Mesenchymal stem cell (in vitro differentiated cells and primary cell): ENCODE measurements around the gene PITPNB.

Experiments
- DNase-seq: peaks from one replicate; pipeline ENCODE4 v3.0.0-alpha.2; 2013
- H2AFZ ChIP-seq: one replicate; pipeline ENCODE4 v1.6.1; 2013; ENCODE audit warnings: low read depth, mild to moderate bottlenecking, control low read depth, inconsistent platforms, low read length, moderate library complexity
- H2AK5ac ChIP-seq: 2 replicates; pipeline ENCODE4 v1.6.1; 2013; ENCODE audit warnings: low read length, moderate library complexity, mild to moderate bottlenecking, inconsistent platforms; ENCODE audit not compliant: severe bottlenecking
- H2BK120ac ChIP-seq: one replicate; pipeline ENCODE4 v1.6.1; 2013; ENCODE audit warnings: low read depth, mild to moderate bottlenecking, inconsistent platforms, low read length, moderate library complexity
- H2BK12ac ChIP-seq, 2 experiments: one replicate each; pipeline ENCODE4 v1.6.1; 2013; ENCODE audit warnings: inconsistent platforms in 2 of 2, low read length in 2 of 2, mild to moderate bottlenecking in 2 of 2, moderate library complexity in 2 of 2, control low read depth in 1 of 2
- H2BK15ac ChIP-seq: one replicate; pipeline ENCODE4 v1.6.1; 2013; ENCODE audit warnings: mild to moderate bottlenecking, low read depth, inconsistent platforms; ENCODE audit not compliant: poor library complexity, severe bottlenecking
- H2BK5ac ChIP-seq: 2 replicates; pipeline ENCODE4 v1.6.1; 2013; ENCODE audit warnings: low read depth, mild to moderate bottlenecking, low read length, control low read depth, inconsistent platforms; ENCODE audit not compliant: poor library complexity, severe bottlenecking
- H3K14ac ChIP-seq, 2 experiments: one replicate each; pipeline ENCODE4 v1.6.1; 2013; ENCODE audit warnings: inconsistent platforms in 2 of 2, low read length in 2 of 2, control low read depth in 1 of 2, mild to moderate bottlenecking in 1 of 2, moderate library complexity in 1 of 2
- H3K18ac ChIP-seq, 2 experiments: one replicate each; pipeline ENCODE4 v1.6.1; 2013; ENCODE audit warnings: inconsistent platforms in 2 of 2, low read length in 2 of 2, control low read depth in 1 of 2, low read depth in 1 of 2, mild to moderate bottlenecking in 1 of 2
- H3K23ac ChIP-seq, 2 experiments: one replicate each; pipeline ENCODE4 v1.6.1; 2013; ENCODE audit warnings: inconsistent platforms in 2 of 2, low read length in 2 of 2, mild to moderate bottlenecking in 2 of 2, moderate library complexity in 2 of 2, control low read depth in 1 of 2
- H3K27ac ChIP-seq: 2 replicates; pipeline ENCODE4 v1.5.1; 2013; ENCODE audit warnings: mild to moderate bottlenecking, moderate library complexity, low read length, control low read depth, inconsistent platforms; ENCODE audit not compliant: poor library complexity, severe bottlenecking
- H3K27me3 ChIP-seq, 2 experiments: 2 replicates each; pipeline versions ENCODE4 v1.6.1 to v1.7.0; 2013; ENCODE audit warnings: low read length in 2 of 2, mild to moderate bottlenecking in 2 of 2, moderate library complexity in 2 of 2, control low read depth in 1 of 2, inconsistent platforms in 1 of 2; ENCODE audit not compliant: control insufficient read depth in 1 of 2, insufficient read depth in 1 of 2
- H3K36me3 ChIP-seq, 2 experiments: 2 replicates each; pipeline versions ENCODE4 v1.6.1 to v1.7.0; 2013; ENCODE audit warnings: low read length in 2 of 2, control low read depth in 1 of 2, inconsistent platforms in 1 of 2, low read depth in 1 of 2, mild to moderate bottlenecking in 1 of 2; ENCODE audit not compliant: insufficient read depth in 2 of 2, control insufficient read depth in 1 of 2
- H3K4ac ChIP-seq, 2 experiments: one replicate each; pipeline ENCODE4 v1.6.1; 2013; ENCODE audit warnings: inconsistent platforms in 2 of 2, low read length in 2 of 2, mild to moderate bottlenecking in 2 of 2, moderate library complexity in 2 of 2, control low read depth in 1 of 2, low read depth in 1 of 2
- H3K4me1 ChIP-seq: 2 replicates; pipeline ENCODE4 v1.6.1; 2013; ENCODE audit warnings: low read depth, low read length, control low read depth; ENCODE audit not compliant: control insufficient read depth, insufficient read depth
- H3K4me2 ChIP-seq: 2 replicates; pipeline ENCODE4 v1.6.1; 2013; ENCODE audit warnings: low read length, mild to moderate bottlenecking, inconsistent platforms; ENCODE audit not compliant: poor library complexity, severe bottlenecking
- H3K4me3 ChIP-seq, 2 experiments: 2 replicates each; pipeline versions ENCODE4 v1.5.1 to v1.7.0; 2013; ENCODE audit warnings: low read length in 2 of 2, mild to moderate bottlenecking in 2 of 2, control low read depth in 1 of 2, low read depth in 1 of 2; ENCODE audit not compliant: insufficient read depth in 1 of 2
- H3K79me1 ChIP-seq: replicated peaks from 2 replicates; pipeline ENCODE4 v1.6.1; 2013; ENCODE audit warnings: mild to moderate bottlenecking, control low read depth, low read length, inconsistent platforms; ENCODE audit not compliant: poor library complexity, severe bottlenecking
- H3K9ac ChIP-seq: 2 replicates; pipeline ENCODE4 v1.7.0; 2013; ENCODE audit warnings: mild to moderate bottlenecking, low read length, moderate library complexity
- H3K9me3 ChIP-seq: 2 replicates; pipeline ENCODE4 v1.7.0; 2013; ENCODE audit warnings: mild to moderate bottlenecking, low read length; ENCODE audit not compliant: control insufficient read depth
- H4K8ac ChIP-seq: one replicate; pipeline ENCODE4 v1.6.1; 2013; ENCODE audit warnings: inconsistent platforms, mild to moderate bottlenecking, low read length, moderate library complexity
- H4K91ac ChIP-seq: one replicate; pipeline ENCODE4 v1.6.1; 2013; ENCODE audit warnings: mild to moderate bottlenecking, low read length, inconsistent platforms
- WGBS: methylation state at CpG from one replicate; pipeline ENCODE4 v1.1.7; 2013; ENCODE audit warnings: mixed read lengths; 5-methylcytosine and 5-hydroxymethylcytosine counted together

Gene PITPNB

DNA sequence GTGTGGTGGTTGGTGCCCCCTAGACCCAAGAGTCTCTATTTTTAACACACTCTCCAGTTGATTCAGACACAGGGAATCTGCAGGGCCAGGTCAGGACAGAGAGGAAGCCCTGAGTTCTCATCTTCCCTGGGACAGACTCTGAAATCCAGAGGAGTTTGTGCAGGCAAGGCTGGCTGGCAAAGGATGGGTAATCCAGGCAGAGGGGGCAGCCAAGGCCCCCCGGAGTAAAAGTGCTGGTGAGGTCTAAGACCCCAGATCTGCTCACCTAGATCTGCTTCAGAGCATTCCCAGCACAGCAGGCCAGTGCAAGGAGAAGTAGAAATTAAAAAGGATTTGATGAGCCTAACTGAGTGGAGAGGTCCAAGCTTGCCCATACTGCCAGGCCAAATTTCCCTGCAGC is 76.9 kb downstream of the PITPNB start:
- Histone ChIP-seq H3K14ac (no peak overlapping the region), H3K23ac (no peak overlapping the region), H2BK120ac (no peak overlapping the region), H4K8ac (no peak overlapping the region), H4K91ac (no peak overlapping the region), H2BK12ac (no peak overlapping the region), H3K27ac (no peak overlapping the region), H3K4me2 (no peak overlapping the region), H3K9me3 (no peaks in the 10 kb centered on the region), H3K27me3 (no peaks in the 10 kb centered on the region), H3K4me3 (peak overlapping the region in 1 of 2 experiments; percentile 31), H2BK5ac (no peak overlapping the region), H3K4me1 (peaks cover 5% of the 10 kb centered on the region), H3K36me3 (peaks cover 18 to 35% of the 10 kb centered on the region in 2 experiments), H3K9ac (peak overlapping the region; percentile 57), H2AFZ (no peak overlapping the region), H3K18ac (no peak overlapping the region), H2AK5ac (no peak overlapping the region), H3K79me1 (peaks cover 7% of the 10 kb centered on the region), H3K4ac (no peak overlapping the region), H2BK15ac (no peak overlapping the region)
- 60% methylated on average over 1 of the region's 1 CpG for WGBS
- no peak for DNase-seq

DNA sequence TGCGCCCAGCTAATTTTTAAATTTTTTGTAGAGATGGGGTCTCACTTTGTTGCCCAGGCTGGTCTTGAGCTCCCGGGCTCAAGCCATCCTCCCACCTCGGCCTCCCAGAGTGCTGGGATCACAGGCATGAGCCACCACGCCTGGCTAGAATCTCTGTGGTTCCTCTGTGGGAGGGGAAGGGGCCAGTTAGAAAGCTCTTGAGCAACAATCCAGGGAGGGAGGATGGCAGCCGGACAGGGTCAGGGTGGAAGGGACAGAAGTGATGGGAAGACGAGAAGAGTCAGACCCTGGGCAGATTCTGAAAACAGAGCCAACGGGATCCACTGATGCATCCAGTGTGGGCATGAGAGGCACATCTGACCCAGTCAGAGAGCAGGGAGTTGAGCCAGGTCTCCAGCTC is 78.6 kb downstream of the PITPNB start:
- H4K91ac ChIP-seq, result no peak overlapping the region
- no peak overlapping the region for H3K23ac ChIP-seq
- H3K18ac ChIP-seq, result no peak overlapping the region
- H3K36me3 ChIP-seq, result peaks cover 5 to 23% of the 10 kb centered on the region in 2 experiments
- no peak overlapping the region for H2BK15ac ChIP-seq
- H2AFZ ChIP-seq, result no peak overlapping the region
- no peak overlapping the region for H3K4me3 ChIP-seq
- H3K27me3 ChIP-seq, result no peaks in the 10 kb centered on the region
- no peak overlapping the region for H2BK5ac ChIP-seq
- H4K8ac ChIP-seq, result no peak overlapping the region
- H2BK120ac ChIP-seq, result no peak overlapping the region
- H3K4me1 ChIP-seq, result peaks cover 11% of the 10 kb centered on the region
- H3K9ac ChIP-seq, result no peak overlapping the region
- H3K79me1 ChIP-seq, result no peaks in the 10 kb centered on the region
- no peak overlapping the region for H3K14ac ChIP-seq
- H3K27ac ChIP-seq, result no peak overlapping the region
- no peak for DNase-seq
- 97% methylated on average over 7 of the region's 7 CpGs for WGBS
- no peak overlapping the region for H3K4me2 ChIP-seq
- H3K4ac ChIP-seq, result no peak overlapping the region
- H2AK5ac ChIP-seq, result no peak overlapping the region
- no peak overlapping the region for H2BK12ac ChIP-seq
- no peaks in the 10 kb centered on the region for H3K9me3 ChIP-seq

DNA sequence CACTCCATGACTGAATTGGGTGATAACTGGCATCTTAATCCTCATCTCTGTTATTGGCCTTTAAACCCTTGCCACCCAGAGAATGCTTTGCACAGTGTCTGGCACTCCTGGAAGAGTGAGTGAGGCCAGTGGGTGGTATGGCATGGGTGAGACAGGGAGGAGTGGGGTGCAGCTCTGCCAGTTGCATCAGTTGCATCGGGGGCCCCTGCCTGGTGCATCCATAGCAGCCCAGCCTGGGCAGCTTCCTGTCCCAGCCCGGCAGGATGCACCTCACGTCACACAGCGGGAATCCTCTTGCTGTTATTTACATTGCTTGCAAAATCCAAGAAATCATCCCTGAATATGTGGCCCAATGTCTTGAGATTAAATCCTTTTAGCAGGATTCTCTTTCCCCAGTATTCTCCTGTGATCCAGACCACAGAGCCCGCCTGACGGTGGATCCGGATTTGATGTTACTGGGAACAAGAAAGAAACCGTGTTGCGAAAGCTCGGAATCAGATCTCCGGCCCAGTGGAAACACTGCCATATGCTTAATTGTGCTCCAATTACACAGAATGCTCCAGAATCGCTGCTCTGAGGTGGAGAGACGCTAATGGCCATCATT is 79.9 kb downstream of the PITPNB start:
- Histone ChIP-seq H4K91ac (no peak overlapping the region), H3K36me3 (peaks cover 0 to 15% of the 10 kb centered on the region in 2 experiments), H3K79me1 (no peaks in the 10 kb centered on the region), H3K18ac (no peak overlapping the region), H2AFZ (no peak overlapping the region), H4K8ac (no peak overlapping the region), H3K9ac (no peak overlapping the region), H3K9me3 (no peaks in the 10 kb centered on the region), H3K27ac (no peak overlapping the region), H2BK120ac (no peak overlapping the region), H3K23ac (no peak overlapping the region), H3K4me1 (peaks cover 12% of the 10 kb centered on the region), H3K14ac (no peak overlapping the region), H2AK5ac (no peak overlapping the region), H3K27me3 (no peaks in the 10 kb centered on the region), H3K4ac (no peak overlapping the region), H3K4me3 (no peak overlapping the region), H2BK12ac (no peak overlapping the region), H3K4me2 (no peak overlapping the region), H2BK15ac (no peak overlapping the region), H2BK5ac (no peak overlapping the region)
- DNase-seq, result no peak
- 91% methylated on average over 13 of the region's 13 CpGs for WGBS

DNA sequence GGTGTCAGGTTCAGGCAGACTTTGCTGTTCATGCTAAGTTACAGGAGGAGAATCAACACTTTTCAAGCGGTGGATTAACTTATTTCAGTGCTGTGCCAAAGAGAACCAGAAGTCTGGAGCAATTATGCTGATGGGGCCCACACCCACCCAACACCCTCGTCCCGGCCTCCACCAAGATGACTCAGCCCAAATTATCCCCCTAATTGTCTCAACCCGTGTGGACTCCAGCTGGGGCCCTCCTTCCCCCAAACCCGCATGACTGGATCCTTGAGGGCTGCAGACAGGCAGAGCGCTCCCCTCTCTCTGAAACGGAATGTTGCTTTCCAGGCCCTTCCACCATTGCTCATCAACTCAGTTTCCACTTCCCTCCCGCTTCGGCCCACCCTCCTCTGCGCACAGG is 82.9 kb downstream of the PITPNB start:
- H2BK15ac ChIP-seq, result no peak overlapping the region
- no peak overlapping the region for H3K9ac ChIP-seq
- no peak overlapping the region for H3K4ac ChIP-seq
- no peak overlapping the region for H4K91ac ChIP-seq
- no peak overlapping the region for H2BK120ac ChIP-seq
- no peaks in the 10 kb centered on the region for H3K79me1 ChIP-seq
- H3K4me1 ChIP-seq, result peaks cover 15% of the 10 kb centered on the region
- H3K27me3 ChIP-seq, result no peaks in the 10 kb centered on the region
- no peak overlapping the region for H3K4me2 ChIP-seq
- peaks cover 0 to 6% of the 10 kb centered on the region in 2 experiments for H3K36me3 ChIP-seq
- H3K9me3 ChIP-seq, result no peaks in the 10 kb centered on the region
- no peak for DNase-seq
- peak overlapping the region; percentile 15 for H3K27ac ChIP-seq
- H2AFZ ChIP-seq, result no peak overlapping the region
- H2BK5ac ChIP-seq, result no peak overlapping the region
- H3K4me3 ChIP-seq, result no peak overlapping the region
- no peak overlapping the region for H3K14ac ChIP-seq
- H4K8ac ChIP-seq, result no peak overlapping the region
- no peak overlapping the region for H3K23ac ChIP-seq
- H2AK5ac ChIP-seq, result peak overlapping the region; percentile 83
- H2BK12ac ChIP-seq, result peak overlapping the region in 1 of 2 experiments; percentile 15
- H3K18ac ChIP-seq, result no peak overlapping the region
- whole genome bisulfite sequencing, result 56% methylated on average over 9 of the region's 10 CpGs
